Kidney (tissue), 22 donors: ENCODE data around the gene HMGXB3. TPM values are rescaled to one million over a fixed set of nuclear protein-coding genes. Genes with fewer than 3 reads are reported as not detected.
A peak's percentile ranks its signal among the peaks of the same experiment; 100 is the strongest.

ENCODE experiments used
- DNase-seq, 5 donors: peaks; one replicate each; pipeline ENCODE4 v3.0.0-alpha.2; 2013 to 2020
- FAIRE-seq: peaks from 2 replicates; lab custom pipeline; 2012; peaks lifted over from hg19 to GRCh38; lab: Jason Lieb, UNC
- H3K27ac ChIP-seq, 2 donors: one replicate each; pipeline ENCODE4 v1.7.0; 2013; ENCODE audit warnings: low read depth in 2 of 2, low read length in 2 of 2, inconsistent platforms in 1 of 2
- H3K27me3 ChIP-seq: one replicate; pipeline ENCODE4 v1.7.1; 2013; ENCODE audit warnings: low read length, inconsistent platforms; ENCODE audit not compliant: control insufficient read depth, insufficient read depth
- H3K36me3 ChIP-seq, 3 donors: one replicate each; pipeline versions ENCODE4 v1.7.0 to v1.7.1; 2013; ENCODE audit warnings: low read length in 3 of 3, control low read depth in 1 of 3, inconsistent platforms in 1 of 3; ENCODE audit not compliant: insufficient read depth in 3 of 3, control insufficient read depth in 2 of 3
- H3K4me1 ChIP-seq, 3 donors: one replicate each; pipeline versions ENCODE4 v1.7.0 to v1.7.1; 2013; ENCODE audit warnings: low read length in 3 of 3, inconsistent platforms in 1 of 3, low read depth in 1 of 3; ENCODE audit not compliant: control insufficient read depth in 2 of 3, insufficient read depth in 2 of 3
- H3K4me3 ChIP-seq, 3 donors: one replicate each; pipeline versions ENCODE4 v1.7.0 to v1.8.1; 2013; ENCODE audit warnings: low read length in 3 of 3, control low read depth in 1 of 3, inconsistent platforms in 1 of 3
- H3K9ac ChIP-seq, 3 donors: one replicate each; pipeline versions ENCODE4 v1.7.0 to v1.7.1; 2013; ENCODE audit warnings: low read length in 3 of 3, control low read depth in 1 of 3, inconsistent platforms in 1 of 3
- H3K9me3 ChIP-seq, 3 donors: one replicate each; pipeline versions ENCODE4 v1.7.0 to v1.7.1; 2013; ENCODE audit warnings: low read length in 3 of 3, control low read depth in 1 of 3, inconsistent platforms in 1 of 3; ENCODE audit not compliant: control insufficient read depth in 2 of 3, insufficient read depth in 1 of 3
- CTCF ChIP-seq: IDR thresholded peaks from 3 replicates; pipeline ENCODE4 v1.5.1; 2012; ENCODE audit warnings: mild to moderate bottlenecking, moderate library complexity, borderline replicate concordance; ENCODE audit not compliant: insufficient read depth; ENCODE audit errors: extremely low read depth
- intact Hi-C: fragments of 100-400 bp; cut with DNase I; formaldehyde crosslinking; loops from one replicate; pipeline ENCODE4 v1.11.1; 2022
- long read RNA-seq, 10 donors: library from polyadenylated mRNA in 1 of 10; unstranded in 1 of 10; transcript quantifications; one replicate each; pipeline ENCODE4 v2.0.0 and lab custom pipeline, GENCODE V29; 2021 to 2026
- polyA plus RNA-seq: library from polyadenylated mRNA; stranded (reverse); fragments of 350-450 nt; fragmentation: Illumina TruSeq; extraction: RNeasy Lipid Tissue Mini Kit (QIAGEN cat#74804); gene quantifications from one replicate; pipeline ENCODE4 v1.2.3, GENCODE V29; 2014; ENCODE audit warnings: low read depth, low replicate concordance; ENCODE audit not compliant: insufficient read depth
- total RNA-seq: library from RNA; stranded (reverse); fragmentation: NEBNext Ultra II Directional; extraction: Animal tissue kit (Norgen Biotek cat#: 25700); gene quantifications from one replicate; pipeline ENCODE4 v1.2.1, GENCODE V29; 2021
- donor health status: control.
- donor health status: control.
- donor health status: control.
- donor health status: control.
- donor health status: control.
- donor health status: DM: yes; HTN: yes; CAD: no.
- donor health status: Normal renal cell carcinoma (clear cell type).

HMGXB3 gene
- total RNA-seq (29.3 TPM), polyA plus RNA-seq (9.5 TPM)
- long read RNA-seq, donor 1, partial matches to known transcripts = 6 of 7 reads
- long read RNA-seq, donor 1, other reads (novel, unspliced or antisense) = 0 of 7 reads
- long read RNA-seq, donor 2, full-length matches to known transcripts = 1 of 1 reads
- long read RNA-seq, donor 2, partial matches to known transcripts = 0 of 1 reads
- long read RNA-seq, donor 2, other reads (novel, unspliced or antisense) = 0 of 1 reads
- long read RNA-seq, donor 3 = 0 reads
- long read RNA-seq, donor 4, full-length matches to known transcripts = 3 of 9 reads
- long read RNA-seq, donor 4, partial matches to known transcripts = 6 of 9 reads
- long read RNA-seq, donor 4, other reads (novel, unspliced or antisense) = 0 of 9 reads
- long read RNA-seq, donor 5 = 0 reads
- long read RNA-seq, donor 6 = 0 reads
- long read RNA-seq, donor 7, full-length matches to known transcripts = 7 of 29 reads
- long read RNA-seq, donor 7, partial matches to known transcripts = 14 of 29 reads
- long read RNA-seq, donor 7, other reads (novel, unspliced or antisense) = 8 of 29 reads
- long read RNA-seq, donor 8 = 0 reads
- long read RNA-seq, donor 9, full-length matches to known transcripts = 1 of 1 reads
- long read RNA-seq, donor 9, partial matches to known transcripts = 0 of 1 reads
- long read RNA-seq, donor 9, other reads (novel, unspliced or antisense) = 0 of 1 reads
- long read RNA-seq, donor 10 = 0 reads

GRCh38 chr5:150000256-150000989, at the start of gene HMGXB3, which contains the start of gene TIGD6:
Gene HMGXB3, plus strand, starts transcription at chr5:150000739. Its CDS starts 4,114 bp downstream, at chr5:150004853.
Gene TIGD6, minus strand, starts transcription at chr5:150000654. Its CDS starts 4,306 bp downstream, at chr5:149996348.
- intact Hi-C loops = no loop called here
- Histone ChIP-seq H3K4me3 (peak within 1 kb of the TSS; percentile 87 to 99 (median 98)), H3K27me3 (no peaks in the 10 kb centered on the region), H3K9me3 (no peaks in the 10 kb centered on the region), H3K36me3 (peaks cover 0 to 6% (median 0%) of the 10 kb centered on the region in 3 donors), H3K27ac (peak within 1 kb of the TSS; percentile 87 to 90), H3K4me1 (peaks cover 0 to 17% (median 0%) of the 10 kb centered on the region in 3 donors), H3K9ac (peak within 1 kb of the TSS; percentile 93 to 98 (median 97))
- TF ChIP-seq CTCF = no peak
- FAIRE-seq (no peak), DNase-seq (peak; percentile 96 to 98 (median 98))

- Histone ChIP-seq H3K9ac (no peak overlapping the region), H3K9me3 (no peaks in the 10 kb centered on the region), H3K4me1 (no peaks in the 10 kb centered on the region), H3K4me3 (no peak overlapping the region), H3K36me3 (no peaks in the 10 kb centered on the region), H3K27me3 (no peaks in the 10 kb centered on the region), H3K27ac (no peak overlapping the region)
- FAIRE-seq = no peak
- no peak for TF ChIP-seq CTCF
- no peak for DNase-seq
- intact Hi-C loops = no loop called here
Measured at GRCh38 chr5:149951138-149951749, 49.3 kb upstream of the HMGXB3 start.

- intact Hi-C loops = no loop called here
- no peak for FAIRE-seq
- DNase-seq = no peak
- Histone ChIP-seq H3K36me3 (no peaks in the 10 kb centered on the region), H3K27ac (no peak overlapping the region), H3K9ac (no peak overlapping the region), H3K27me3 (no peaks in the 10 kb centered on the region), H3K4me3 (no peak overlapping the region), H3K9me3 (no peaks in the 10 kb centered on the region), H3K4me1 (no peaks in the 10 kb centered on the region)
- no peak for TF ChIP-seq CTCF
Measured at GRCh38 chr5:149953436-149954121, 47.0 kb upstream of the HMGXB3 start.
